Smooth muscle cell (in vitro differentiated cells): ENCODE data around the gene RPS6KB2. TPM values are rescaled to one million over a fixed set of nuclear protein-coding genes. Genes with fewer than 3 reads are reported as not detected.

Source experiments
- DNase-seq: peaks from one replicate; lab custom pipeline; 2025; ENCODE audit not compliant: unreplicated experiment; lab: John Stamatoyannopoulos, UW
- H2AFZ ChIP-seq: fragments of 200-600 bp; sonication (generic); 2 replicates; pipeline ENCODE4 v1.6.0; 2016; ENCODE audit warnings: antibody characterized with exemption, low read depth, mild to moderate bottlenecking
- H3F3A ChIP-seq: fragments of 200-600 bp; sonication (generic); 2 replicates; pipeline ENCODE4 v1.6.0; 2017; ENCODE audit warnings: antibody characterized with exemption, low read depth
- H3K27ac ChIP-seq: fragments of 200-600 bp; sonication (generic); 2 replicates; pipeline ENCODE4 v1.5.1; 2016; ENCODE audit warnings: low read depth, mild to moderate bottlenecking
- H3K27me3 ChIP-seq: fragments of 200-600 bp; sonication (generic); 2 replicates; pipeline ENCODE4 v1.6.1; 2016; ENCODE audit warnings: low read depth, mild to moderate bottlenecking
- H3K36me3 ChIP-seq: fragments of 200-600 bp; sonication (generic); 2 replicates; pipeline ENCODE4 v1.5.1; 2016; ENCODE audit warnings: low read depth
- H3K4me1 ChIP-seq: fragments of 200-600 bp; sonication (generic); 2 replicates; pipeline ENCODE4 v1.5.1; 2016; ENCODE audit warnings: low read depth
- H3K4me2 ChIP-seq: fragments of 200-600 bp; sonication (generic); 2 replicates; pipeline ENCODE4 v1.6.0; 2016; ENCODE audit warnings: mild to moderate bottlenecking
- H3K4me3 ChIP-seq: fragments of 200-600 bp; sonication (generic); 2 replicates; pipeline ENCODE4 v1.5.1; 2016; ENCODE audit warnings: mild to moderate bottlenecking
- H3K79me2 ChIP-seq: fragments of 200-600 bp; sonication (generic); 2 replicates; pipeline ENCODE4 v1.6.0; 2016; ENCODE audit warnings: low read depth, mild to moderate bottlenecking
- H3K9ac ChIP-seq: fragments of 200-600 bp; sonication (generic); 2 replicates; pipeline ENCODE4 v1.6.0; 2016; ENCODE audit warnings: low read depth
- H3K9me3 ChIP-seq: fragments of 200-600 bp; sonication (generic); replicated peaks from 2 replicates; pipeline ENCODE4 v1.5.1; 2016; ENCODE audit warnings: low read depth
- H4K20me1 ChIP-seq: fragments of 200-600 bp; sonication (generic); 2 replicates; pipeline ENCODE4 v1.6.0; 2016; ENCODE audit warnings: low read depth
- WGBS: methylation state at CpG from one replicate; pipeline ENCODE4 v1.1.7; 2016; ENCODE audit warnings: low lambda C conversion rate; 5-methylcytosine and 5-hydroxymethylcytosine counted together
- polyA plus RNA-seq: library from polyadenylated mRNA; unstranded; fragments of >200 nt; fragmentation: Nextera tagmentation; extraction: Ambion mirVana; gene quantifications from 2 replicates; pipeline ENCODE4 v1.2.1, GENCODE V29; 2016
- total RNA-seq: library from RNA; depleted of rRNA; stranded (reverse); fragments of >200 nt; gene quantifications from 2 replicates; pipeline ENCODE4 v1.2.3, GENCODE V29; 2014
- TF ChIP-seq, protein P1 (sequence below): fragments of 200-600 bp; sonication (generic); IDR thresholded peaks from 2 replicates; pipeline ENCODE4 v1.5.1; 2017; ENCODE audit warnings: borderline replicate concordance, mild to moderate bottlenecking, antibody characterized with exemption; ENCODE audit not compliant: insufficient read depth, poor library complexity, severe bottlenecking

The RPS6KB2 gene
- total and polyA plus RNA-seq, 2 experiments from 2014 or later: 66.5 to 107 TPM

DNA sequence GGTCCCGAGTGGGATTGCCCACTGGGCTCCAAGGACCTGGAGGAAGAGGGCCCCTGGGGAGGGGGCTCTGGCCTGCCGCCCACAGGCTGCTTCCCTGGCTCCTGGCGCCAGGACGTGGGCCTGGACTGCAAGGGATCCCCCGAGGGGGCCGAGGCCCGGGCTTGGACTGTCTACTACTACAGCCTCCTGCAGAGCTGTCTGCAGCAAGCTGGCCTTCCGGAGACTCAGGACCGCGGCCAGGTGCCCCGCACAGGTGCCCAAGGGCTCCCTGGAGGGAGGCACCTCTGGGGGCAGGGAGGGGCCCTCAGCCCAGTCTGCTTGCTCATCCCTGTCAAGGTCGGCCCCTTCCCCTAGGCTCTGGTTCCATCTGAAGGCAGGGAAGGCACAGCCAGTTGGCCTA lies 10.9 kb upstream of the RPS6KB2 start:
- DNase-seq: no peak

DNA sequence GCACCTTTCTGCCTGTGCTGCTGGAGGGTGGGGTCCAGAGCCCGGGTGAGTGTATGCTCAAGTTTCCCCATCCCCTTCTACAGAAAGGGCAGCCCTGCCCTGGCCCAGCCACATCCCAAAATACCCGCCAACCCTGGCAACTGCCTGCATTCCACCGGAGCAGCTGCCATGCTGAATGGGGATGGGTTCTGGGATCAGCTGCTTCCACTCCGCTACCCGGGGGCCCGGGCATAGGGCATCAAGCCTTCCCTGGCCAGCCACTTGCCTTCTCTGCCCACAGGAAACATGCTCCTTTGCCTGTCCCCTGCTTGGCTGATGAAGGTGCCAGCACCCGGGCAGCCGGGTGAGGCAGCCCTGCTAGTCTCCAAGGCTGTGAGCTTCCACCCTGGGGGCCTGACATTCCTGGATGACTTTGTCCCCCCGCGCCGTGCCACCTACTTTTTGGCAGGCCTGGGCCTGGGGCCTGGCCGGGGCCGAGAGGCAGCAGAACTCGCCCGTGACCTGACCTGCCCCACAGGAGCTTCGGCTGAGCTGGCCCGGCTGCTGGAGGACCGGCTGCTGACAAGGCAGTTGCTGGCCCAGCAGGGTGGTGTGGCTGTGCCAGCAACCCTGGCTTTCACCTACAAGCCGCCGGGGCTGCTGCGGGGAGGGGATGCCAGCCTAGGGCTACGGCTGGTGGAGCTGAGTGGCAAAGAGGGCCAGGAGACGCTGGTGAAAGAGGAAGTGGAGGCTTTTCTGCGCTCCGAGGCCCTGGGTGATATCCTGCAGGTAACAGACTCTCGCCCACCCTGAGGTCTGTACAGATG lies 9.6 kb upstream of the RPS6KB2 start:
- Histone ChIP-seq H3K4me2 (no peak overlapping the region), H3K4me3 (no peak overlapping the region), H4K20me1 (no peaks in the 10 kb centered on the region), H3K9me3 (no peaks in the 10 kb centered on the region), H2AFZ (no peak overlapping the region), H3K4me1 (peaks cover 5% of the 10 kb centered on the region), H3K27me3 (peaks cover 7% of the 10 kb centered on the region), H3K79me2 (no peaks in the 10 kb centered on the region), H3K9ac (no peak overlapping the region), H3K36me3 (no peaks in the 10 kb centered on the region), H3F3A (no peaks in the 10 kb centered on the region), H3K27ac (no peak overlapping the region)
- TF ChIP-seq, protein P1, sequence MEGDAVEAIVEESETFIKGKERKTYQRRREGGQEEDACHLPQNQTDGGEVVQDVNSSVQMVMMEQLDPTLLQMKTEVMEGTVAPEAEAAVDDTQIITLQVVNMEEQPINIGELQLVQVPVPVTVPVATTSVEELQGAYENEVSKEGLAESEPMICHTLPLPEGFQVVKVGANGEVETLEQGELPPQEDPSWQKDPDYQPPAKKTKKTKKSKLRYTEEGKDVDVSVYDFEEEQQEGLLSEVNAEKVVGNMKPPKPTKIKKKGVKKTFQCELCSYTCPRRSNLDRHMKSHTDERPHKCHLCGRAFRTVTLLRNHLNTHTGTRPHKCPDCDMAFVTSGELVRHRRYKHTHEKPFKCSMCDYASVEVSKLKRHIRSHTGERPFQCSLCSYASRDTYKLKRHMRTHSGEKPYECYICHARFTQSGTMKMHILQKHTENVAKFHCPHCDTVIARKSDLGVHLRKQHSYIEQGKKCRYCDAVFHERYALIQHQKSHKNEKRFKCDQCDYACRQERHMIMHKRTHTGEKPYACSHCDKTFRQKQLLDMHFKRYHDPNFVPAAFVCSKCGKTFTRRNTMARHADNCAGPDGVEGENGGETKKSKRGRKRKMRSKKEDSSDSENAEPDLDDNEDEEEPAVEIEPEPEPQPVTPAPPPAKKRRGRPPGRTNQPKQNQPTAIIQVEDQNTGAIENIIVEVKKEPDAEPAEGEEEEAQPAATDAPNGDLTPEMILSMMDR: no peak
- no peak for DNase-seq
- 94% methylated on average over 26 of the region's 26 CpGs for WGBS

More for the DNA sequence above, 10.9 kb upstream of the RPS6KB2 start:
- no peak overlapping the region for H2AFZ ChIP-seq
- H3K79me2 ChIP-seq: no peaks in the 10 kb centered on the region
- no peaks in the 10 kb centered on the region for H3K9me3 ChIP-seq
- H4K20me1 ChIP-seq: no peaks in the 10 kb centered on the region
- no peak overlapping the region for H3K27ac ChIP-seq
- no peak overlapping the region for H3K4me2 ChIP-seq
- WGBS: 93% methylated on average over 12 of the region's 12 CpGs
- no peaks in the 10 kb centered on the region for H3F3A ChIP-seq
- peaks cover 11% of the 10 kb centered on the region for H3K27me3 ChIP-seq
- H3K4me1 ChIP-seq: peaks cover 5% of the 10 kb centered on the region
- no peak overlapping the region for H3K4me3 ChIP-seq
- H3K36me3 ChIP-seq: no peaks in the 10 kb centered on the region
- TF ChIP-seq, protein P1: no peak
- H3K9ac ChIP-seq: no peak overlapping the region

GRCh38 chr11:67419325-67420049 lies 8.8 kb upstream of the RPS6KB2 start:
- H3K27ac ChIP-seq: no peak overlapping the region
- H3K9ac ChIP-seq: no peak overlapping the region
- peaks cover 5% of the 10 kb centered on the region for H3K4me1 ChIP-seq
- no peak overlapping the region for H2AFZ ChIP-seq
- no peaks in the 10 kb centered on the region for H3K36me3 ChIP-seq
- DNase-seq: no peak
- no peak overlapping the region for H3K4me3 ChIP-seq
- no peaks in the 10 kb centered on the region for H4K20me1 ChIP-seq
- peaks cover 7% of the 10 kb centered on the region for H3K27me3 ChIP-seq
- 96% methylated on average over 21 of the region's 21 CpGs for WGBS
- no peaks in the 10 kb centered on the region for H3K9me3 ChIP-seq
- TF ChIP-seq, protein P1: no peak
- H3F3A ChIP-seq: no peaks in the 10 kb centered on the region
- no peak overlapping the region for H3K4me2 ChIP-seq
- H3K79me2 ChIP-seq: no peaks in the 10 kb centered on the region
